HK-2 (cell line): ENCODE measurements around the gene ENTPD6.
"Not testable (repeated sequence)": the region's sequence is repeated elsewhere in the genome, so short reads cannot be mapped to it uniquely, and the experiment has no call there.

Experiments used
- DNase-seq: peaks from one replicate; pipeline ENCODE4 v3.0.0-alpha.2; 2018; ENCODE audit not compliant: unreplicated experiment

Gene ENTPD6

DNA sequence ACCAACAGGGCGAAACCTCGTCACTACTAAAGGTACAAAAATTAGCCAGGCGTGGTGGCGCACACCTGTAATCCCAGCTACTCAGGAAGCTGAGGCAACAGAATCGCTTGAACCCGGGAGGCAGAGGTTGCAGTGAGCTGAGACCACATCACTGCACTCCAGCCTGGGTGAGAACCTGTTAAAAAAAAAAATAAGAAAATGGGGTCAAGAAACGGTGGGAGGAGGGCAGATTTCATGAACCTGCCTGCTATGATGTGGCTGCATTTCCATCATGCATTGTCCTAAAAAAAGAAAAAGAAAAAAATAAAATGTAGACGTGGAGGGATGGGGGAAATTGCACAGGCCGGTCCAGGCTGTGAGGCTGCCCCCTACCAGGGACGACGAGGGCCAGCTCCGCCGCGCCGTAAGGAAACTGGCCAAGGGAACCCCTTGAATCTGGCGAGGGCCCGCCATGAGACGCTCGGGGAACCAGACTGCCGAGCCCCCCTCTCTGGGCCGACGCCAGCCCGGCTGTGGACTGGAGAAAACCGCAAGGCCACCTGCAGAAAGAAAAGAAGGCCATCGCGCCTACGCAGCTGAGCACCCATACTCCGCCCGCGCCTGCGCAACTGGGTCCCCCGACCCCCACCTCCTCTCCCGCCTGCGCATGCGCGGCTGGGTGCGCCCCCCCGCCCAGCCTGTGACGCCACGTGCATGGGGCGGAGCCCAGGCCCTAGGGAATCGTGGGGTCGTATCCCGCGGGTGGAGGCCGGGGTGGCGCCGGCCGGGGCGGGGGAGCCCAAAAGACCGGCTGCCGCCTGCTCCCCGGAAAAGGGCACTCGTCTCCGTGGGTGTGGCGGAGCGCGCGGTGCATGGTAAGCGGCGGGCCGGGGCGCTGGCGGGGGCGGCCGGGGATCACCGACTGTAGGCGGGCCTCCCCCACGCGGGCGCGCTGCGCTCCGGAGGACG is at the start of gene ENTPD6:
TSS of gene ENTPD6 (plus strand) at position 699 of the 948 bp plus-strand sequence. CDS start 10,825 bp downstream, outside the sequence.
- peak; percentile 97 for DNase-seq

DNA sequence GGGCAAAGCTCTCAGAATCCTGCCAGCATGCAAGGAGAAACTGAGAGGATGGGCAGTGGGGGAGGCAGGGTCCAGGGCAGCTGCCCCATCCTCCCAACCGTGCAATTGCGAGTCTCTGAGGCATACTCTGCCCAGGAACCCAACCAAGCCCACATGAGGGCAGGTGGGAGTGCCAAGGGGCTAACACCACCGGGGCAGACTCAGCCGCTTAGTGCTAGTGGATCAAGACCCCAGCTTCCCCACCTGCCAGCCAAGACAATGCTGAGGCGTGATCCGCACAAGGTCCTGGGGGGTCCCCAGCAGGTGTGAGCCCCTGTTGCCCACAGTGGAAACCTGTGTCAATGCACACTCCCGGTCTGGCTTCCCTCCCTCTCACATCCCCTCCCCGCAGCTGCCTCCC is 48.5 kb upstream of the ENTPD6 start:
- no peak for DNase-seq

- no peak for DNase-seq
Measured at GRCh38 chr20:25147716-25148115, 47.8 kb upstream of the ENTPD6 start.

DNA sequence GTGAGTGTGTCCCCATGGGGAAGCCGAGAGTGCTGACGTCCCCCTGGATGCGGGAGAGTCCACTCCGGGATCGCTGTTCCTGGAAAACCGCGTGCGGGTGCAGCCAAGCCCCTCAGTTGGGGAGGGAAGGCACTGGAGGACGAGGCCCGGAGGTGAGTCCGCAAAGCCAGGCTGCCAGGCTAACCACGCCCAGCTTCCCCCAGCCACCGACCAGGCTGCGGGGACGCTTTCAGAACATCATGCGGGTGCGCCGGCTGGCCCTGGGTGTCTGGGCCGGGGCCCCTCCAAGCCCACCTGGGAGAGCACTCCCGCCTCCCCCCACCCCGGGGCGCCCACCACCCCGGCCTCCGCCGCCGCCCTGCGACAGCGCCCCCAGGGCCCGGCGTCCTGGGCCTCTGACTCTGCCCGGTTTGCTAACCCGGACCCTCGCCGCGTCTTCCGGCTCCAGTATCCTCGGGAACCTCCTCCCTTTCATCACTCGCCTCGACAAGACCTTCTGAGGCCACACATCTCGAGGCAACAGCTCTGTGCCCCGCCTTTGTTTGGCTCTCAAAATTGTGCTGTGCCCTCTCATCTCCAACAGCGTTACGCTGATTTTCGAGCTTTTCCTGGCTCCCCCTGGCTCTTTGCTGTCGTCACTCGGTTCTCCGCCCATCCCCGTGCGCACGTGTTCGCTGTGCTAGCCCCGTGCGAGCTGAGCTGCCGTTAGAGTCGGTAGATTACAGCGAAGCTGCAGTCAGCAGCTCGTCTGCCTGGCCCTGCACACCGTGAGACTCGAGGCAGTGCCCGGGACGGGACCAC is 47.1 kb upstream of the ENTPD6 start:
- peak; percentile 30 for DNase-seq

GRCh38 chr20:25148982-25149846 is 46.3 kb upstream of the ENTPD6 start:
- DNase-seq, result no peak

DNA sequence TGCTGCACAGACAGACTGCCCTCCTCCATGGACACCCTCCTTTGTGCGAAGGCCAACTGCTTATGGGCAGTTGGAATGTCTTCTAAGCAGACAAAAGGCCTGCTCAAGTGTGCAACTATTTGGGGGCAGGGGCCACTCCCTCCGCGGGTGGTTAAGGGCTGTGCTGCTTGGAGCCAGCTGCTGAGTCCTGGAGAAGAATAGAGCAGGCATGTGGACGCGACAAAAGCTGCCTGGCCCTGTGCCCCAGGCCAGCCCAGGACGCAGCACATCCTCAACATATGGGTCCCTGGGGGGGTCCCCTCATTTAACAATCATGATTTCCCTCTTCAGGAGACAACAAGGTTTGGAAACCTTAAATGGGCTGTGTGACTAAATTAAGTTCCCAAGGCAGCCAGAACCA is 45.5 kb upstream of the ENTPD6 start:
- DNase-seq, result no peak

GRCh38 chr20:25158043-25158442 is 37.5 kb upstream of the ENTPD6 start:
- DNase-seq, result no peak

GRCh38 chr20:25160467-25160866 is 35.0 kb upstream of the ENTPD6 start:
- no peak for DNase-seq

DNA sequence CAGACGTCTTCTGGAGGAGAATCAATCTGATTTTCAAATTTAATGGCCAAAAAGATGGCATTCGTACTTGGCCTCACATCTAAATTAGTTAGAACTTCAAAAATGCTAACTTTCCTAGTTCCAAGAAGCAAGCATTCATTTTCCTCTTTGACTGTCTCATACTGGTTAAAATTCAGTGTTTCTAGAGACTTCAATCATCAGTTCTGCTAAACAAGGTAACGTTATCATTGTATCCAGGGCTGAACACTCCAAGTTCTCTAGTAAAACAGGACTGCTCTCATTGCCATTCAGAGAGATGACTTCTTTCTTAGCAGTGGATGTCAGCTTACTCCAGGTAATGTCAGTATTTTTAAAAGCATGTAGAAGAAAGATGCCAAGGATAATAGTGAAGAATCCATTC is 34.6 kb upstream of the ENTPD6 start:
- no peak for DNase-seq

DNA sequence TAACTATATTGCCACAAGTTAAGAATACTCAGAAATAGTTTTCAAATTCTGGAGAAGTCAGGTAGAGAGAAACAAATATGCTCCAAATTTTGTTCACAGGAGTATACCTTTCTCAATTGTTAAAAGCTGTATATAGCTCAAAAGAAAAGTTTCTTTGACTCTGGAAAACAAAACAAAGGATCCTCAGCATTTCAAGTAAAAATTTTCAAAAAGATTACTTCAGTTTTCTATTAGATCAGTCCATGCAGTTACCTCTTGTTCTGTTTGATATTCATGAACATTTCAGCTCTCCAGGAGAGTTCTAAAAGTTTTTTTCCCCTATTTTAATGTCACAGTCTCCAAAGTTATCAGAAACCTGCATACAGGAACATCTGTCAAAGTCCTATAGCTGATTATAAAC is 30.4 kb upstream of the ENTPD6 start:
- no peak for DNase-seq

GRCh38 chr20:25166105-25166782 is 29.3 kb upstream of the ENTPD6 start:
- not testable (repeated sequence) for DNase-seq

- no peak for DNase-seq
Measured at GRCh38 chr20:25173321-25173720, 22.2 kb upstream of the ENTPD6 start.

DNA sequence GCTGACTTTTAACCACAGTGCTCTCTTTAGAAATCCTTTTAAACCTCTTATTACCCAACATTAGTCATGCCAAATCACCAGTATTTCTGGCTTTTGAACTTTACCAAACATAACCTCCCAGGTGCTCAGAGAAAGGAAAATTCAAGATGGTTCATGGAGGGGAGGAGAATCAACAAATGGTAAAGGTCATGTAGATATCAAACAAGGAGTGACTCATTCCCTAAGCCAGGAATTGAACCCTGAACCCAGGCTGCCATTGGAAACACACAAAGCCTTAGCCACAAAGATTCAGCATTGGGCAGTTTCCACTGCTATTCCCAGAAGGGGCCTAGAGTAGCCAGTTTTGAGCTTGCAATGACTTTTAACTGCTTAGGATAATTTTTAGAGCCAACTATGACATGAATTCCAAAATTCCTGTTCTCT is 21.6 kb upstream of the ENTPD6 start:
- DNase-seq, result no peak

GRCh38 chr20:25176184-25176583 is 19.3 kb upstream of the ENTPD6 start:
- no peak for DNase-seq

DNA sequence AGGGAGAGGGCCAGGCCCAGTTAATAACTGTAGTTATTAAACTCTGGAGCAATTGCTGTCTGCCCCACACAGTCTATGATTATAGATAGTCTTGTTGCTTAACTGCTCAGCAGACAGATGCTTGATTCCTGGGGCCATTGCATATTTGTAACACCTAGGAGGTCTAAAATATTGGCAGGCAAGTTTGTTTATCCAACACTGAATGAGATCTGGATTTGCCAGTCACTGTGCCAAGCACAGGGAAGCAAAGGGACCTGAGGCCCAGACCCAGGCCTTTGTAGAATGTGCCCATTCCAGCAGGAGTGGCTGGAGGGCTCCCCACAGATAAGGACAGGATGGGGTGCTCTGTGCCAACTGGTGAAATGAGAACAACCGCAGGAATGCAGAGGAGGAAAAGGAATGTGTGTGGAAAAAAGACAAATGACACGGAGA is 17.6 kb upstream of the ENTPD6 start:
- no peak for DNase-seq

- peak; percentile 16 for DNase-seq
Measured at GRCh38 chr20:25178563-25179438, 16.7 kb upstream of the ENTPD6 start.

- DNase-seq, result no peak
Measured at GRCh38 chr20:25179439-25180089, 15.9 kb upstream of the ENTPD6 start.

DNA sequence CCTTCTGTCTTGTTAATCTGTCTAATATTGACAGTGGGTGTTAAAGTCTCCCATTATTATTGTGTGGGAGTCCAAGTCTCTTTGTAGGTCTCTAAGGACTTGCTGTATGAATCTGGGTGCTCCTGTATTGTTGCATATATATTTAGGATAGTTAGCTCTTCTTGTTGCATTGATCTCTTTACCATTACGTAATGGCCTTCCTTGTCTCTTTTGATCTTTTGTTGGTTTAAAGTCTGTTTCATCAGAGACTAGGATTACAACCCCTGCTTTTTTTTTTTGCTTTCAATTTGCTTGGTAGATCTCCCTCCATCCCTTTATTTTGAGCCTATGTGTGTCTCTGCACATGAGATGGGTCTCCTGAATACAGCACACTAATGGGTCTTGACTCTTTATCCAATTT is 11.1 kb upstream of the ENTPD6 start:
- DNase-seq, result not testable (repeated sequence)

DNA sequence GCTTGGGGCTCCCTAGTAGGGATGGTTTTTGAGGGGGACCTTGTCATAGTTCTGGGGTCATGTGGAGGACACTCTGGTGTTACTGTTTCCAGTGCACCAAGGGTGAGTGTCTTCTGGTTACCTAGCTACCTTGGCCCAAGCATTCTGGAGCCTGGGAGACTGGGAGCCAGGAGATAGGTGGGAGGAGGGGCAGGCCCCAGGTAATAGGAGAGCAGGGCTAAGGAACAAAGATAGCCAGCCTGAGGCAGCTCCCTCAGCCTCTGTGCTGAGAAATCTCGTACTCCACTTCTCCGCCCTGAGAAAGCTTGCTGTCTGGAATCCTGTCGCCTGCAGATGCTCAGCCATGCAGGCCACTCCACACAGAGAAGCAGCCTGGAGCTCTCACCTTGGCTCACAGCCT is 8.3 kb upstream of the ENTPD6 start:
- DNase-seq, result no peak

DNA sequence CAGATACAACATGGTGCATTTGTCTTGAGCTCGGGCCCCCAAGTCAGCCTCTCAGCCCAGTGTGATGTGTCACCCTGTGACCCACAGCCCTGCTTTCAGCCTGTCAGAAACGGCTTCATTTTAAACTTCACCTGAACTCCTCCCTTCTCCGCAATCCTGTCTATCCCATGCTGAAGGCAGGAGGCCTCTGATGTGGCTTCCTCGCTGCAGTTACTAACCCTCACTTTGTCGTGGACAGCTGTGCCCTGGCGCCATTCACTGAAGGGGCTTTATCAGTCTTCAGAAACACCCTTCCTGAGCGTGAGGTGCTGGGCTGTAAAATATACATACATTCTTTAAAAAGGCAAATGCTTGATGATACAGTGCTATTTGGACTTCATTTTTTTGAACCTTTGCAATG is 7.9 kb upstream of the ENTPD6 start:
- no peak for DNase-seq
